Measurements from ENCODE around the gene ADSS2.
"Not testable (repeated sequence)": the region's sequence is repeated elsewhere in the genome, so short reads cannot be mapped to it uniquely, and the experiment has no call there.

ADSS2 gene

DNA sequence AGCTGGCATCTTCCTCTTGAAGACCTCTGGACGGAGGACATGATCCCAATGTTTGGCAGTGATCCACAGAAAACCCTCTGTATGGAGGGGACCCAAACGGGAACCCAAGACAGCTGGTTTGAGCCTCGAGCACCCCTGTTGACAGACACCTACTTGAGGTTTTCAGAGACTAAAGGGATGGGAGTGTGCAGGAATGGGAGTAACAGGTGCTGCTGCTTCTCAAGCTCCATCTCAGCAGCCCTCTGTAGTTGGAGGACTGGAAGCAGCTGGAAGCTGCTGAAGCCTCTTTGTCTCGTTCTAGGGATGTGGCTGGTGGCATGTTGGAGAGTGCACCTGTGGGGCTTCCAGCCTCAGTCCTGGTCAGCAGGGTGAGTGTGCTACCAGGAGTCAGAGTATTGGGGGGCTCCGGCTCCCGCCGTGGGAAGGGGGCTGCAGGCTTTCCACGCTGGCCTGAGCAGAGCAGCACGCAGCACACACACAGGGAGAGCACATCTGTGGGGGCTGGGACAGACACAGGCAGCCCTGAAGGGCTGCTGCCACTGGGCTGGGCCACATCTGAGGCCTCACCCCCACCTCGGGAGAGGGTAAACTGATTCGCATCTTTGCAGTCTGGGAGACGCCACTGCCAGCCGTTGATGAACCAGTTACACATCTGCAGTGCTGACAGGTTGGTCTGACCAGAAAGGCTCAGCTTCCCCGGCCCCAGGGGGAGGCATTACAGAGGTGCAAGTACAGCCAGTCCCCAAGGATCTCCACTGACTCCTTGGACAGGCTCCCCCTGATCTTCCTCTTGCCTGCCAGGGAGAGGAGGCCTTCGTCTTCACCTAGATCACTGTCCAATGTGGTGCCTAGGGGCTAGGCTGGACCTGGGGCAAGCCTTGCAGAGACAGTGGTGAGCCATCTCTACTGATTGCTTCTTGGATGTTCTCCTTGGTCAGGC is 56.6 kb downstream of the ADSS2 start:
- DNase-seq, result no peak

DNA sequence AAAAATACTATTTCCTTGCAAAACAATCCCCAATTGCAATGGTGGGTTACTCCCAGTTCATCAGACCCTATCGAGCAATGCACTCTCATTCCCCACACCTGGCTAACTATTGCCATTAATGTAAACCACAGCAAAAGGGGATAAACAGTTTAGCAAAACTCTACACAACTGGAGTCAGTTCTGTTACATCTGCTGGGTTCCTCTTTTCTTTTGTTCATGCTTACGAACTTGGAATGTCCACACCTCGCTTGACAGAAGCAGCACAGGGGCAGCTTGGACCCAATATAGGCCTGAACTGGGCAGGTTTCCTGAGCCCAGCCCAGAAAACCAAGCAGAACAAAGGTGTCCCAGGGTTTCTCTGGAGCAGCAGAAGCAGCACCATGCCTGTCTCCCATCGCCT is 57.4 kb downstream of the ADSS2 start:
- DNase-seq, result no peak

DNA sequence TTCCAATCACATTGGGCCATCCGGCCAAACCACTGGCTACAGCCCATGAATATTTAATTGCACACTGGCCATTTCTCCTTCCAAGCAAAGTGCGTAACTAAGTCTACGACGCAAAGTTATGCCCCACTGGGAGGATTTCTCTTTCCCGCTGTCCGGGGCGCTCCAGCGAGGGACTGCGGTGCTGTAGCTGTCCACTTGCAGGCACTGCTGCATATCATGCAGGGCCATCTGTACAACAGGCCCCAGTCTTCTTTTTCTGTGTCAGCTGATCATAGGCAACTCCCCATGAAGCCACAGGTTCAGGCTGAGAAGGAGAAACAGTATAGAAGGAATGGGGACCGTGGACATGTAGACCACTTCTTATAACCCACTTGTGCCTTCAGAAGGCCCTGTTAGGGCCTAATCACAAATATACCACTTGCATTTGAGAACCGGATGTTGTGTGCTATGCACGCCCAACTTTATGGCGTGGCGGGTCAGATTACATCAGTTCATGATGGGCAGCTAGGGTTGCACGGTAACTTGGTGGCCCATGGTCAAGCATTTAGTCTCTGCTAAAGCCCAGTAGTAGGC is 58.0 kb downstream of the ADSS2 start:
- no peak for DNase-seq

DNA sequence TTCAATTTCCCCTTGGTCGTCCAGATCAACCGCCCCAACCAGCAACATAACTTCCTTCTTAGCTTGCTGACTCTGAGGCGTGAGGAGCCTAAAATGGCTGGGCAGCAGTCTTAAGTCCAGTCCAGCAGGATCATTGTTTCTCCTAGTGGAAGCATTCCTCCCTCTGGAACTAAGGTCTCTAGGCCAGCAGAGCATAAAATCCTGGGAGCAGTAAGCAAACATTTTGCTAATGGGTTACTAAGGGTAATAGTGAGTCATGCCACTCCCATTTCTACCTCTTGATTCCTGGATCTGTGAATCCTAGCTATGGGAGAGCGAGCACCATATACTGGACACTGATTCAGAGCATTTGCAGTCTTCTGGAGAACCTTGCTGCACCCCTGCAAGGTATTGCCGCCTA is 59.9 kb downstream of the ADSS2 start:
- DNase-seq, result no peak

DNA sequence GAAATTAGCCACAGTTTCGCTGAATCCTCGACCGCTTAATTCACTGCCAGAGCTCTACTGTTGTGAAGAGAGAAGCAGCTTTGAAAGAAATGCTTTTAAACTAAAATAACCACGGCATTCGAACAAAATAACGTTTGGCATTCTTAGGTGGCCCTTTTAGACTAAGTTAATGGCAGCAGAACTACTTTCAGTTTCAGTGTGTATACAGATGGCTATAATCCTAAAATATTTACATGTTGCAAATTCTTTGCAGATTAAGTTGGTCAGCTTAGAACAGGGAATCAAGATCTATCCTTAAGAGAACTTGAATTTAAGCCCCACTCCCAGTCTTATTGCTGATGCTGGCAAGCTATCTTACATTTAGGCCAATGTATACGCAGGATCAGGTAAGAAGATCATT is 62.7 kb downstream of the ADSS2 start:
- DNase-seq, result no peak

DNA sequence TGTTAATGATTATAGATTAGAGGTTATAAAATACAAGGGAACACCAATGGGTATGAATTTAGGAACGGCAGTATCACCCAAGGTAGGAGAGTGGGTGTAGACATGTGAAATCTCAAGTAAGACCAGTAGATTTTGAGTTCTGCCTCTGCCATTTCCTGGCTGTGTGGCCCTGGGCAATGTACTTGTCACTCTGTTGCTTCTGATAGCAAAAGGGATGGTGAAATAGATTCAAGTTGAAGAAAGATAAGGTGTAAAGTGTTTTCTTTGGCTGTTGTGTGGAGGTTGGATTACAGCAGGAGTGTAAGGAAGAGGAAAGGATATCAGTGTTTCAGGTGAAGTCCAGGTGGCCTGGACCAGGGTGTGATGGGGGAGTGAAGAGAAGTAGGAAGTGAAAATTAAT is 64.3 kb downstream of the ADSS2 start:
- no peak for DNase-seq

DNA sequence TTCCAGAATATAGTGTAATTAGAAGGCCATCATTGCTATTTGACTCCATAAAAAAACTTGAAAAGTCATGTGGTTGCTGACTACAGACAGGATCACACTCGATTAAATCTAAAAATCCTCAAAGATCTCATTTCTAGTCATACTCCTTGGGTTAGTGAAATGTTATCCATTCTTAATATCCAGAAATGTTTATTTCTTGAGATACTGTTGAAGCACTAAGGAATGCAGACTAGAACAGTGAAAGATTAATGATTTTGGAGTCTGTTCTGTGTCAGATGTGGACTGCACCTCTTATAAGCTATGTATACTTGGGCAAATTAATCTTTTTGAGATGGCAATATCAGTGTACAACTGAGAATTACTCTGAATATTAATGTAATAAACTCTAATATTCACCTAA is 65.1 kb downstream of the ADSS2 start:
- no peak for DNase-seq

DNA sequence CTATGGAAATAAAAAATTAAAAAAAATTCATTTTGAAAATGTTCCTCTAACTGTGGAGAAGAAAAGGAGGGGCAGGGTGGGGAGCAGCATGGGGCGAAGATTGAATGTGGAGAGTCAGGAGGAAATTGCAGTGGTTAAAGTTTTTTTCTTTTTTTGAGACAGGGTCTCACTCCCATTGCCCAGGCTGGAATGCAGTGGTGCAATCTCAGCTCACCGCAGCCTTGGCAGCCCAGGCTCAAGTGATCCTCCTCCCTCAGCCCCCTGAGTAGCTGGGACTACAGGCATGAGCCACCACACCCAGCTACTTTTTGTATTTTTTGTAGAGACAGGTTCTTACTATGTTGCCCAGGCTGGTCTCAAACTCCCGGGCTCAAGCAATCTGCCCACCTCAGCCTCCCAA is 67.6 kb downstream of the ADSS2 start:
- DNase-seq, result no peak

DNA sequence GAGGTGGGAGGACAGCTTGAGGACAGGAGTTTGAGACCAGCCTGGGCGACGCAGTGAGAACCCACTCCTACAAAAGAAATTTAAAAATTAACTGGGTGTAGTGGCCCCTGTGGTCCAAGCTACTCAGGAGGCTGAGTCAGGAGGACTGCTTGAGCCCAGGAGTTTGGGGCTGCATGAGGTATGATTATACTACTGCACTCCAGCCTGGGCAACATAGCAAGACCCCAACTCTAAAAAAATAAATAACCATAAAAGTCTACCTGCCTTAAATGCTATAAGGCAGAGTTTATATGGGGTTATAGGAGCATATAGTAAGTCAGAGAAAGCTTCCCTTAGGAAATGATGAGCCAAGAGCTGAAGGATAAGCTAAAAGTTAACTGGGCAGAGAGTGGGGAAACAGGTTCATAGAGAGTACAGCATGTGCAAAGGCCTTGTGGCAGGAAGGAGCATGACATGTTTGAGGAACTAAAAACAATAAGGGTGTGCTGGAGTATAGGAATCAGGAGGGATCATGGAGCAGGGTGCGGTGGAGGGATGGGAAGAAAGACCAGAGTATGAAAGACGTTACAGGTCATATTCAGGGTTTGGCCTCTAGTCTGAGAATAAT is 68.3 kb downstream of the ADSS2 start:
- DNase-seq, result no peak

DNA sequence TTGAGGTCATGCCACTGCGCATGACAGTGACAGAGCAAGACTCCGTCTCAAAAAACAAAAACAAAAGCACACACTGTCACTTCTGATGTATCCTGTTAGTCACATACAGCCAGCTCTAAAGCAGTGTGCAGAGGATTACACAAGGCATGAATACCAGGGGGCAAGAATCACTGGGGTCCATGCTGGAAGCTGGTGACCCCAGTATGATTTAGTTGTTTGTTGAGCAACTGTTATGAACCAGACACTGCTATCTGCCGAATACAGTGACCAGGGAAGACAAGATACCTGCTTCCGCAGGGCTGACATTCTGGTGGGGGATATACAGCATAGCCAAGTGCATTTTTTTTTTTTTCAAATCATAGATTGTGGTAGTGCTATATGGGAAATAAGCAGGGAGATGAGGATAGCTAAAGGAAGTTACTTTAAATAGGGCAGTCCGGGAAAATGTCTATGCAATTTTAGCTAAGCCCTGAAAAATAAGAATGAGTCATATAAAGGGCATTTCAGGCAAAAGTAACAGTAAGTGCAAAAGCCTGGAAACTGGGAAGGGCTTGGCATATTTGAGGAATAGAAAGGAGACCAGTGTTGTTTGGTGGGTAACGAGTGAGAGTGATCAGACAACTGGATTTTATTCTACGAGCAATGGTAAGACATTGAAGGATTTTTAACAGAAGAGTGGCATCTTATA is 69.7 kb downstream of the ADSS2 start:
- no peak for DNase-seq

DNA sequence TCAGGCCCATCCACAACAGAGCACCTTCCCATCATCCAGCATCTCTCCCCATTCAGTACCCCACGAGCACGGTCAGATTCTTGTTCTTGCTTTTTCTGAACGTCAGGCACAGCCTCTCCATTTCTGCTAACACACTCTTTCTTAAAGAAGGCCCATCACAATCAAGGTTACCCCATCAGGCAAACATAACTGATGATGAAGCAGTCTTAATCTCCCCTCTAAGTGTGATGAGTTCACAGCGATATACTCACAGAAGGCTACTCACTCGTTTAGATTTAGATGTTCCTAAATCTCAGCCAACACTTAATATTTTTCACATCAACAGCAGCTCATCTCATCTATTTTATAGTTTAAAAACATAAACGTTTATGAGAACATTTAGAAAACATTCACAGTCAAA is 75.6 kb downstream of the ADSS2 start:
- no peak for DNase-seq

DNA sequence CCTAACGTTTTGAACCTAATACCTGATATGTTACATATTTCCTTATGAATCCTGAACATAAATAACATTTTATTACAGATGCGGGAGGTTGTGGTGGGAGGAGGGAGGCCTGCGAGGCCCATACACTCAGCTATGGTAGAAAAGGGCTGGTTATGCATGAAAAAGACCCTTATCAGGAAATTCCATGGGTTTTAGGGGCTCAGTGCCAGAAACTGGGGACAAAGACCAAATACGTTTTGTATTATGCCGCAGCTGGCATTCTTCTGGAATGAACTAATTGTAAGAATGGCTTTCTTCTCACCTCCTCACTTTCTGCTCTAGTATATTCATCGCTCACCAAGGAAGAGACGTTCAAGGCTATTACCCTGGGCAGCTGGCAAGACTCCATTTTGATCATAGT is 76.7 kb downstream of the ADSS2 start:
- no peak for DNase-seq

DNA sequence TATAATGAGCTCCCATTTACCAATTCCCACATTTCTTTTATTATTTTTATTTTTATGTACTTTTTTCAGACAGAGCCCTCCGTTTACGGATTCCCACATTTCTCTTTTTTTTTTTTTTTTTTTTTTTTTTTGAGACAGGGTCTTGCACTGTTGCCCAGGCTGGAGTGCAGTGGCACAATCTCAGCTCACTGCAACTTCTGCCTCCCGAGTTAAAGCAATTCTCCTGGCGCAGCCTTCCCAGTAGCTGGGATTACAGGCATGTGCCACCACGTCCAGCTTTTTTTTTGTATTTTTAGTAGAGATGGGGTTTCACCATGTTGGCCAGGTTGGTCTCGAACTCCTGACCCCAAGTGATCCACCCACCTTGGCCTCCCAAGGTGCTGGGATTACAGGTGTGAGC is 77.2 kb downstream of the ADSS2 start:
- DNase-seq, result not testable (repeated sequence)

DNA sequence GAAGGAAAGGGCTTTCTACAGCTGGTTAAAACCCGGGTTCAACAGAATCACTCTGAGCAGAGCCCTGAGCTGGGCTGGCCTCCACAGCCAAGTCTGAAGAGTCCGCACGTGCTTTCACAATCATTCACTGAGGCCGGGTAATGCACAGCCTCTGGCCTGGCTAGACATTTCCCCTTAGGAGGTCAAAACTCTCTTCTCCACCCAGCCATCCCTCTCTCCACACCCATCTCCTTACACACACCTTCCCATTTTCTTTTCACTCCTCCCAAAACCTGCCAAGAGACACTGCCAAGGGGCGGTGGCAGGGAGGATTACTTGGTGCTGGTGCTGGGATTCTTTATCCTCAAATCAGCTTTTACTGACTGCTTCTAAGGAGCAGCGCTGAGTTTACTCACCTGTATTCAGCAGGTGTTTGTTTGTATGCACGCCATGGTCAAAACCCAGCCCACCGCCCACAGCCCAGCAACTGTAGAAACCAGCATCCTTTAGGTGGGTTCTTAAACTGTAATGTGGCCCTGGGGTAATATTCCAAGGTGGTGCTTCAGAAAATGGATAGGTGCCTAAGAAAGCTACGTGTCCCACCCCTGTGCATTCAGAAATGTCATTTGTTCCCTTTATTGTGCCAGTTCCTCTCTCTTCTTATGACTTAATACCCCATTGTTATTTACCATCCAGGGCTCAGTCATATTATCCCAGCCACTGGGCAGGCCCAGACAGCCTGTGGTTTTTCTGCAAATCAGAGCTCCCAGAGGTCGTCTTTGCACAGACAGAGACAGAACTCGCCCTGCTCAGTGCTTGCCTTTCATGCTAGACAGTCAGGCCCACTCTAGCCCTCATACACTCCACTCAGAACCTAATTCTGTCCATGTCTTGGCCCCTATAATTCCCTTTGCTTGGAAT is 80.2 kb downstream of the ADSS2 start:
- peak; percentile 19 for DNase-seq

DNA sequence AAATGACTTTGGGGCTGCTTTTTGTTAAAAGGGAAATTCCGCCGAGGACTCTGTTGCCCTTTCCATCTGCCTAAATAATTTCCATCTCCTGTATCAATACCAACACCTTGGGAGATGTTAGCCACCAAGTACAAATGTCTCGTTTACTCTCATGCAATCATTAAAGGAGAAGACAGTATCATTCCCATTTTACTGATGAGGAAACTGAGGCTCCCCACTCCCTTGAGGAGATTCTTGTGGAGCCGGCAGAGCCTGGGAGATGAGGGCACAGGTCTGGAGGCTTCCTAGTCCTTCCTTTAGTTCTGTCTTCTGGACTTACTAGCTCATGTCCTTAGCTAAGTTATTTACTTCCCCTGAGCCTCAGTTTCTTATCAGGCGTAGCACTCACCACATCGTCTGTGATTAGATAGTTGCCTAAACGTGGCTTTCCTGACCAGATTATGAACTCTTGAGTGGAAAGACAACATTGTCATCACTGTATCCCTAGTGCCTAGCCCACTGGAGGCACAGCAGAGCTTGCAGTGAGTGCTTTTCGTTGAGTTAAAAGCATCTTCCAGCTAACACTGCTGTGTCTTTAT is 81.6 kb downstream of the ADSS2 start:
- DNase-seq, result no peak

DNA sequence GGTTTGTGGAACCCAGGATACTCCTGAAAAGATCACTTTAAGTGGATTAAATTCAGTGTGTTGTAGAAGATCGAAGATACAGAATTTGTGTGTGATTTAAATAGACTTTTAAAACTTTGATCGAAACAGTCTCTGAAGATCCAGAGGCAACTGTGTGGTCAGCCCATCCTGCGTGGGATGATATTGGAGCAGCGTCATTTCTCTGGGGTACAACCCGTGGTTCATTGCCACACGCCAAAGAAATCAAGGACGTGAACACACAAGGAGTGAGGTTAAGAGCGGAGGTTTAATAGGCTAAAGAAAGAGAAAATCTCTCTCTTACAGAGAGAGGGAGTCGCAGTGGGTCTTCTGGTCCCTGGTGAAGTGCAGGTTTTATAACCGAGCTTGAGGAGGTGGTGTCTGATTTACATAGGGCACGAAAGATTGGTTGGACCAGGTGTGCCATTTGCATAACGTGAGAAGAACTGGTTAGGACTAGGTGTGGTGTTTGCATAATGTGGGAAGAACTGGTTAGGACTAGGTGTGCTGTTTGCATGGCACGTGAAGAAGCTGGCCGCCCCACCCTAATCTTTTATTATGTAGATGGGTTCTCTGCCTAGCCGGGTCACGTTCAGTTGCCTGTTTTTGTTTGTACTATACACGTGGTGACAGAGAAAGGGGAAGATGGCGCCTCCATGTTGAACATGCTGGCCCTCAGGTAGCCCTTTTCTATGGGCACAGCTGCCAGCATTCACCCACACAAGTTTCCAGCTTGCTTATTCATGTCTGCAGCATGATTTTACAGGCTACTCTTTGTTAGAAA is 82.3 kb downstream of the ADSS2 start:
- no peak for DNase-seq

DNA sequence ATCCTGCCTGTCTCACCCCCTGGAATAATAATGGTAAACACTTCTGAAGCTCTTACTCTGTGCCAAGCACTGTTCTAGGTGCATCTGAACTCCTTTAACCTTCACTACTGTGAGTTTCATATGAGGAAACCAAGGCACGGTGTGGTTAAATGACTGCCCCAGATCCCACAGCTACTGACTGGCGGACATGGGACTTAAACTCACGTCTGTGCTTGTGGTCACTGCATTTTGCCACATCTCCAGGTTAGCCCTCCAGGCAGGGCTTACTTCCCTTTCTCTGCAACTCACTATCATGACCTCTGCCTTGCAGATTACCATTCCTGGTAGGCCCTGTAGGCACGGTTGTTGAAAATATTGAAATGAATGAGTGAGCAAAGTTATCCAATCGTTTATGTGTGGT is 83.4 kb downstream of the ADSS2 start:
- no peak for DNase-seq

DNA sequence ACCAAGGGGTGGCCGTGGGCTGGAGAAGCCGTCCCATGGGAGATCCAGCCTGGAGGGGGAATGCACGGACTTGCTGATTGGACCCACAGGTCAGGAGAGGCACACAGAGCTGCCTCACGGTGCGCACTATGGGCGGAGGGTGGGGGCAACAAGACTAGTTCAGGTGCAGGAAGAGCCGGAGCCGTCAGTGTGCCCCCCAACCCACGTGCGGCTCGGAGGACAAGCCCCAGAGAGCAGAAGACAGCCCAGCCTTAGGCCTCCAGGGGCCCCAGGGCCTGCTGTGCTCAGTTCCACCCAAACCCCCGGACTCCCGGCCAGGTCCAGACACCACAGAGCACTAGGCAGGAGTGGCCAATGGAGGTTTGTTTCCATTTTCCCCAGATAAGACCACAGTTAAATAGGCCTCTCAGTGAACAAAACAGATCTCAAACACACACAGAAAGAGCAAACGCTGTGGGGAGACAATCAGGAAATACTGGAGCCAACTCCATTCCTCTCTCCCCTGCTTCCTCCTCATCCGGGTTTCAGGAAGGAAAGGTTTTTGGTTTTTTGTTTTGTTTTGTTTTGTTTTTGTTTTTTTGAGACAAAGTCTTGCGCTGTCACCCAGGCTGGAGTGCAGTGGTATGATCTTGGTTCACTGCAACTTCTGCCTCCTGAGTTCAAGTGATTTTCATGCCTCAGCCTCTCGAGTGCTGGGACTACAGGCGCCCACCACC is 84.2 kb downstream of the ADSS2 start:
- no peak for DNase-seq

DNA sequence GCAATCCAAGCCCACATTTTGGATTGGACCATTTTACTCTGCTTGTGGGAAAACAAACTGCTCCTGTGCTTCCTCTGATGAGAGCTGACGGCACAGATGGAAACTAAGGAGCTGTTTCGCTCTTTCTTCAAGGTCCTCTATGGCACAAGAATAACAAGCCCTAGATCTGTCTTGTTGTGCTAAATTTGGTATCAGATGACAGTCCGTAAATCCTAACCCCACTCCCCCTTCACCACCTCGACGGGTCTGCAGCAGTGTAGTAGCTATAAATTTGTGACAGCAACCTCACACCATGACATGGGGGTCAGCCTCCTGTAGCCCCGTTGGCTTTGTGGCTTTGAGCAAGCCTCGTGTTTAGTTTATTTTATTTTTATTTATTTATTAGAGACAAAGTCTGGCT is 85.9 kb downstream of the ADSS2 start:
- DNase-seq, result no peak

DNA sequence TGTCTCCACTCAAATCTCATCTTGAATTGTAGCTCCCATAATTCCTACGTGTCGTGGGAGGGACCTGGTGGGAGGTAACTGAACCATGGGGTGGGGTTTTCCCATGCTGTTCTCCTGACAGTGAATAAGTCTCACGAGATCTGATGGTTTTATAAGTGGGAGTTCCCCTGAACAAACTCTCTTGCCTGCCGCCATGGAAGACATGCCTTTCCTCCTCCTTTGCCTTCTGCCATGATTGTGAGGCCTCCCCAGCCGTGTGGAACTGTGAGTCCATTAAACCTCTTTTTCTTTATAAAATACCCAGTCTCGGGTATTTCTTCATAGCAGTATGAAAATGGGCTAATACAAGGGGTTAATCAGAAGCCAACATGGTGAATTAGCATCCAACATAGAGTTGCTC is 86.4 kb downstream of the ADSS2 start:
- not testable (repeated sequence) for DNase-seq

DNA sequence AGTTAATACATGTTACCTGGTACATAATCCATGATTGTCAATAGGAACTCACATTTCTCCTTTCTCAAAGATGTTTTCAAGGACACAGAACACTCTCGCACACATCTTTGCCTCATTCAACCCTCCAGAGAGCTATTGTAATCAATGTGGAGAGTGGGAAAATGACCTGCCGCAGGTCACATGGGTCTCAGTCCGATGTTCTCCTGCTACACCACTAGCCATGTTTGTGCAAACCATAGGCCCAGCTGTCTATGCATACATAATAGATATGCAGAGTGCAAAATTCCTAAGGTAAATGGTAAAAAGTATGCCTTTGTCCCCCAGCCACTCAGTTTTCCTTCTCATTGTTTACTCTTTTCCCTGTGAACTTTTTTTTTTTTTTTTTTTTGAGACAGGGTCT is 89.2 kb downstream of the ADSS2 start:
- no peak for DNase-seq
